DOHH2 (cell line): Measurements from ENCODE around the gene ARMC8.

ENCODE experiments used
- H3F3A ChIP-seq: fragments of 200-600 bp; sonication (generic), shearing (Covaris generic); 2 replicates; pipeline ENCODE4 v1.6.0; 2016; ENCODE audit warnings: antibody characterized with exemption, mild to moderate bottlenecking; ENCODE audit not compliant: control insufficient read depth, insufficient read depth
- H3K27ac ChIP-seq: fragments of 200-600 bp; sonication (generic); 2 replicates; pipeline ENCODE4 v1.5.1; 2014; ENCODE audit warnings: low read depth, mild to moderate bottlenecking, low read length, moderate library complexity
- H3K27me3 ChIP-seq: fragments of 200-600 bp; sonication (generic); 2 replicates; pipeline ENCODE4 v1.6.1; 2014; ENCODE audit warnings: mild to moderate bottlenecking, low read length, mixed read lengths; ENCODE audit not compliant: control insufficient read depth
- H3K36me3 ChIP-seq: fragments of 200-600 bp; sonication (generic); 2 replicates; pipeline ENCODE4 v1.6.1; 2014; ENCODE audit warnings: mild to moderate bottlenecking, low read length, moderate library complexity, mixed read lengths; ENCODE audit not compliant: control insufficient read depth
- H3K4me1 ChIP-seq: fragments of 200-600 bp; sonication (generic); 2 replicates; pipeline ENCODE4 v1.6.1; 2014; ENCODE audit warnings: mild to moderate bottlenecking, low read length, mixed read lengths; ENCODE audit not compliant: control insufficient read depth
- H3K4me2 ChIP-seq: fragments of 200-600 bp; sonication (generic); 2 replicates; pipeline ENCODE4 v1.6.0; 2014; ENCODE audit warnings: mild to moderate bottlenecking, low read length, moderate library complexity
- H3K4me3 ChIP-seq: fragments of 200-600 bp; sonication (generic); 2 replicates; pipeline ENCODE4 v1.5.1; 2014; ENCODE audit warnings: mild to moderate bottlenecking, low read length, mixed read lengths
- H3K79me2 ChIP-seq: fragments of 200-600 bp; sonication (generic); 2 replicates; pipeline ENCODE4 v1.6.1; 2014; ENCODE audit warnings: mild to moderate bottlenecking, low read length, mixed read lengths; ENCODE audit not compliant: control insufficient read depth
- H3K9me2 ChIP-seq: fragments of 200-600 bp; sonication (generic); replicated peaks from 2 replicates; pipeline ENCODE4 v1.6.1; 2014; ENCODE audit warnings: mild to moderate bottlenecking, low read length, mixed read lengths; ENCODE audit not compliant: control insufficient read depth
- H3K9me3 ChIP-seq: fragments of 200-600 bp; sonication (generic); 2 replicates; pipeline ENCODE4 v1.6.1; 2014; ENCODE audit warnings: antibody characterized with exemption, low read length, mixed read lengths; ENCODE audit not compliant: control insufficient read depth, insufficient read depth
- H4K20me1 ChIP-seq: fragments of 200-600 bp; sonication (generic); 2 replicates; pipeline ENCODE4 v1.6.0; 2014; ENCODE audit warnings: low read depth, mild to moderate bottlenecking, antibody characterized with exemption, low read length, moderate library complexity; ENCODE audit not compliant: control insufficient read depth, insufficient read depth
- CTCF ChIP-seq: fragments of 200-600 bp; sonication (generic); IDR thresholded peaks from one replicate; pipeline ENCODE4 v1.5.1; 2014; ENCODE audit warnings: antibody characterized with exemption, mild to moderate bottlenecking, low read depth, low read length; ENCODE audit not compliant: poor library complexity, severe bottlenecking
- EZH2phosphoT487 ChIP-seq: fragments of 200-600 bp; sonication (generic); IDR thresholded peaks from 2 replicates; pipeline ENCODE4 v1.6.1; 2017; ENCODE audit warnings: borderline replicate concordance, mild to moderate bottlenecking, antibody characterized with exemption, low read length, moderate library complexity, mixed read lengths

The ARMC8 gene

GRCh38 chr3:138289701-138290100, 102.6 kb downstream of the ARMC8 start:
- Histone ChIP-seq H4K20me1 (no peaks in the 10 kb centered on the region), H3K9me3 (no peaks in the 10 kb centered on the region), H3K4me1 (no peaks in the 10 kb centered on the region), H3K27me3 (no peaks in the 10 kb centered on the region), H3K9me2 (no peaks in the 10 kb centered on the region), H3K27ac (no peak overlapping the region), H3K36me3 (peaks cover 51% of the 10 kb centered on the region), H3F3A (no peaks in the 10 kb centered on the region), H3K4me2 (no peak overlapping the region), H3K79me2 (no peaks in the 10 kb centered on the region), H3K4me3 (no peak overlapping the region)
- TF ChIP-seq CTCF, result no peak
- TF ChIP-seq EZH2phosphoT487, result no peak

GRCh38 chr3:138296639-138297038, 109.5 kb downstream of the ARMC8 start:
- H3K79me2 ChIP-seq, result no peaks in the 10 kb centered on the region
- peaks cover 25% of the 10 kb centered on the region for H3K36me3 ChIP-seq
- no peaks in the 10 kb centered on the region for H3K9me3 ChIP-seq
- no peak overlapping the region for H3K4me3 ChIP-seq
- H4K20me1 ChIP-seq, result no peaks in the 10 kb centered on the region
- H3K4me2 ChIP-seq, result no peak overlapping the region
- peaks cover 19% of the 10 kb centered on the region for H3K4me1 ChIP-seq
- H3K9me2 ChIP-seq, result no peaks in the 10 kb centered on the region
- H3F3A ChIP-seq, result no peaks in the 10 kb centered on the region
- TF ChIP-seq CTCF (no peak), EZH2phosphoT487 (no peak)
- no peaks in the 10 kb centered on the region for H3K27me3 ChIP-seq
- H3K27ac ChIP-seq, result no peak overlapping the region

- H3K27ac ChIP-seq, result no peak overlapping the region
- TF ChIP-seq CTCF (no peak), EZH2phosphoT487 (no peak)
- peak overlapping the region; percentile 44 for H3K4me2 ChIP-seq
- H3F3A ChIP-seq, result no peaks in the 10 kb centered on the region
- no peak overlapping the region for H3K4me3 ChIP-seq
- H3K36me3 ChIP-seq, result peaks cover 24% of the 10 kb centered on the region
- no peaks in the 10 kb centered on the region for H3K79me2 ChIP-seq
- H3K9me2 ChIP-seq, result no peaks in the 10 kb centered on the region
- H3K4me1 ChIP-seq, result peaks cover 19% of the 10 kb centered on the region
- no peaks in the 10 kb centered on the region for H4K20me1 ChIP-seq
- H3K9me3 ChIP-seq, result no peaks in the 10 kb centered on the region
- H3K27me3 ChIP-seq, result no peaks in the 10 kb centered on the region
Measured at GRCh38 chr3:138297059-138297607, 110.0 kb downstream of the ARMC8 start.
